Fibroblast of skin of right quadriceps (primary cell): ENCODE data around the gene SEMA5B.

Experiments used
- DNase-seq: peaks from one replicate; pipeline ENCODE4 v3.0.0-alpha.2; 2013

Gene SEMA5B, protein sequence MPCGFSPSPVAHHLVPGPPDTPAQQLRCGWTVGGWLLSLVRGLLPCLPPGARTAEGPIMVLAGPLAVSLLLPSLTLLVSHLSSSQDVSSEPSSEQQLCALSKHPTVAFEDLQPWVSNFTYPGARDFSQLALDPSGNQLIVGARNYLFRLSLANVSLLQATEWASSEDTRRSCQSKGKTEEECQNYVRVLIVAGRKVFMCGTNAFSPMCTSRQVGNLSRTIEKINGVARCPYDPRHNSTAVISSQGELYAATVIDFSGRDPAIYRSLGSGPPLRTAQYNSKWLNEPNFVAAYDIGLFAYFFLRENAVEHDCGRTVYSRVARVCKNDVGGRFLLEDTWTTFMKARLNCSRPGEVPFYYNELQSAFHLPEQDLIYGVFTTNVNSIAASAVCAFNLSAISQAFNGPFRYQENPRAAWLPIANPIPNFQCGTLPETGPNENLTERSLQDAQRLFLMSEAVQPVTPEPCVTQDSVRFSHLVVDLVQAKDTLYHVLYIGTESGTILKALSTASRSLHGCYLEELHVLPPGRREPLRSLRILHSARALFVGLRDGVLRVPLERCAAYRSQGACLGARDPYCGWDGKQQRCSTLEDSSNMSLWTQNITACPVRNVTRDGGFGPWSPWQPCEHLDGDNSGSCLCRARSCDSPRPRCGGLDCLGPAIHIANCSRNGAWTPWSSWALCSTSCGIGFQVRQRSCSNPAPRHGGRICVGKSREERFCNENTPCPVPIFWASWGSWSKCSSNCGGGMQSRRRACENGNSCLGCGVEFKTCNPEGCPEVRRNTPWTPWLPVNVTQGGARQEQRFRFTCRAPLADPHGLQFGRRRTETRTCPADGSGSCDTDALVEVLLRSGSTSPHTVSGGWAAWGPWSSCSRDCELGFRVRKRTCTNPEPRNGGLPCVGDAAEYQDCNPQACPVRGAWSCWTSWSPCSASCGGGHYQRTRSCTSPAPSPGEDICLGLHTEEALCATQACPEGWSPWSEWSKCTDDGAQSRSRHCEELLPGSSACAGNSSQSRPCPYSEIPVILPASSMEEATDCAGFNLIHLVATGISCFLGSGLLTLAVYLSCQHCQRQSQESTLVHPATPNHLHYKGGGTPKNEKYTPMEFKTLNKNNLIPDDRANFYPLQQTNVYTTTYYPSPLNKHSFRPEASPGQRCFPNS

DNA sequence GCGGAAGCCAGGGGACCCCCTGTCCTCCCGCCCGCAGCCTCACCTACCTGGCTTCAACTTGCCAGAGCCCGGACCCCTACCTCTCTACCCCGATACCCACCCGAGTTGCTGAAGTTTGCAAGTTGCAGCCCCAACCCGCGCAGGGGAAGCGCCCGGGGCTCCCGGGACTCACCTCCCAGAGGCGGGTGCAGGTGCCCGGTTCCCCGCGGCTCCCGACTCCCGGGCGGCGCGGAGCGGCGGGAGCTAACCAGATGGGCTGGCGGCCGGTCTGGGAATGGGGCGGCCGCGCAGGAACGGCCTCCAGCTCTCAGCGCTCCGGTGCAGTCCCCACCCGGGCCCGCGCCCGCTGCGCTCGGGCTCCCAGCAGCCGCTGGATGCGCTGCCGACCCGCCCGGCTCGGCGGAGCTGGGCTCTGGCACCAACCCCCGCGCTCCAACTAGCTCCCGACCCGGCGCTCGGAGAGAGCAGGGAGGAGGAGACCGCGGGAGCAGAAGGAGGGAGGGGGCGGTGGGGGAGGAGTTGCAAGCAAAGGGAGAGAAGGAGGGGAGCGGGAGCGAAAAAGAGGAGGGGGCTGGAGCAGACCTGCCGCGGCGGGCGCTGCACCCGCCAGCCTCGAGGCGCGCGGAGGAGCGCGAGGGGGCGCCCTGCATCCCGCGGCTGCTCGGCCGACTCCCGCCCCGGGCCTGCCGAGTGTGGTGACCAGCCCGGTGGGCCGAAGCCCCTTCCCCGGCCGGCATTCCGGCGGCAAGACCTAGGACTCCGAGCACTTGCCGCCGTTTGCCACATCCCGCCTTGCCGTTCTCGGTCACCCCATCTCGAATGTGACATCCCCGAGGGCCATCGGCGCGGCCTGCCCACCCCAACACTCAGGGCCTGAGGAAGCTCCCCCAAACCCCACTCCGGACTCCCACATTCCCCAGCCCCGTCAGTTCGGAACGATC, at the start of gene SEMA5B:
TSS of gene SEMA5B (minus strand) at position 472 of the 941 bp plus-strand sequence. CDS start 66,500 bp downstream, outside the sequence.
- DNase-seq, result no peak

DNA sequence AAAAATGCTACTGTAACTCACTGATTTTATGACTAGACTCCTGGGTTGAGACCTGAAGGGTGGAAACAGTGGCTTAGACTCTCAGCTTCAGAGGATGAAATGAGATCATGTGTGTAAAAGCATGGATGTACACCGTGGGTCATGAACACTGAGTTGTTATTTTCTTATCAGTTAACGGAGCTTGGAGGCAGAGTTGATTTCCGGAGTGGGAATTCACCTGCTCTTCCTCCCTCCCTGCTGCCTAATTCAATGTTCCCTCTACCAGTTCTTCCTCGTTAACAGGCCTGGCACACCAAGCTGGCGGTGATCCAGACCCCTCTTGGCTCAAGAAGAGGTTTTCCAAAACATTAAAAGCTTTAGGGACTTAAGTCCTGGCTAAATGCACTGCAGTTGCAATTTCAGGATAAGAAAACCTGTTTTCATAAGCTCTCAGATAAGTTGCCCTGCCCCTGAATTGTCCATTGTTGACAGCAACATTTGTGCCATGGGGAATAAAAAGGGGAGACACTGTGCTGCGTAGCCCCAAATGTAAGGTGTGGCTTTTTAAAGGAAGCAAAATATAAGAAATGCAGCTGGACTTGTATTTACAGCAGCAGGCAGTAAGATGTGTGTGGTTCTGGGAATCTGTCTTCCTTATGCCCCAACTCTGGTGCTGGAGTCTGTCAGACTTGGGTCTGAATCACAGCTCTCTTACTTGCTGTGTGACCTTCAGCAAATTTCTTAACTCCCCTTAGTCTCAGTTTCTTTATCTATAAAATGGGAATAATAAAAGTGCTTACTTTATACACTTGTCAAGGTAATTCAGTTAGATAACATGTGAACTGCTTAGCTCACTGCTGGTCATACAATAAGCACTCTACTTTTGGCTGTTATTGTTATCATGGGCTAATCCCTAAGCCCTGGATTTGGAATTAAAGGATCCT, 49.2 kb upstream of the SEMA5B start:
- no peak for DNase-seq

- no peak for DNase-seq
These were observed 48.5 kb upstream of the SEMA5B start for GRCh38 chr3:123076112-123076495.

GRCh38 chr3:123075359-123075758, 47.8 kb upstream of the SEMA5B start:
- no peak for DNase-seq

GRCh38 chr3:123072564-123072963, 45.0 kb upstream of the SEMA5B start:
- DNase-seq, result no peak

DNA sequence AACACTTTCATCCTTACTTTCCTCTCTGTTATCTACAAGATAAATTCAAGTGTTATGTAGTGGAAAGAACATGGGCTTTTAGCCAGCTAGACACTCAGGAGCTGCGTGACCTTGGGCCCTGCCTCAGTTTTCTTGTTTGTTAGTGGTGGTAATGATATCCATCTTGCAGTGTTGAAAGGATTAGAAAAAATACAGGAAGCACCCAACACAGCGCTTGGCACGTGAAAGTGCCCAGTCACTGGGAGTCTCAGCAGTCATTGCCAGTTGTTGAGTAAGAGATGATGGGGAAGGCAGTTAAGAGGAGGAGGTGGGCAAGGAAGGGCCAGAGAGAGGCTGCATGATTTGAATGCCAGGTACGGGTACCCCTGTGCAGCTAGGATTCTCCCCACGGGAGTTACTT, 44.6 kb upstream of the SEMA5B start:
- DNase-seq, result no peak

DNA sequence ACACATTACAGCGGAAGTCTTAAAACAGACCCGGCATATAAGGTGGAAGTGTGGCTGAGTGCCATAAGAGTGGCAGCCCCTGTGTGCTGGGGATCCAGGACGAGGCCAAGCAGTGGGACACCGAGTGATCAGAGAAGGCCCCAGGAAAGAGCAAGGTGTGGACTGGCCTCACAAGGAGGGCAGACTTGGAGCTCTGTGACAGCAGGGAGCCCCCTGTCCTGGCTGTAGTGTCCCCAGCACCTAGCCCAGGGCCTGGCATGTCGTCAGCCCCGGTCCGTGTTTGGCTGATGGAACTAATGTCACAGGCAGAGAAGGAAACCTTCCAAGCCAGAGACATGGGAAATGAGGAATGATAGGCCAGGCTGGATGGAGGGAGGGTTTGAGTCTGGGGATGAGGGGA, 44.0 kb upstream of the SEMA5B start:
- DNase-seq, result no peak

DNA sequence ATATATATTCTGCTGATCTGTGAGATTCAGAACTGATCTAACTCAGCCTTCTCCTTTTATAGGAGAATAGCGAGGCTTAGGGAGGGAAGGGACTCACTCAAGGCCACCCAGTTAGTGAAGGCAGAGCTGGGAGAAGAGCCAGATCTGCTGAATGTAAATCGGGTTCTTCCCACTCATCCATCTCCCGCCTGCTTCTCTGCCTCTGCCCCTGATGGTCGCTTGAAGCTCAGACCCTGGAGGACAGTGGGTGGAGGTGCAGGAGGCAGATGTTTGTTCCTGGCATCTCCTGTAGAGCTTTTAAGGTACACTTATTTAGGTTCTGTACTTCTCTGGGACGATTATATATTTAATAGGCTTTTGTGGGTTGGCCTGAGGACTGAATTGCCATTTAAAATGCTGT, 43.6 kb upstream of the SEMA5B start:
- peak; percentile 52 for DNase-seq

- no peak for DNase-seq
These were observed 42.9 kb upstream of the SEMA5B start for GRCh38 chr3:123070510-123070909.

DNA sequence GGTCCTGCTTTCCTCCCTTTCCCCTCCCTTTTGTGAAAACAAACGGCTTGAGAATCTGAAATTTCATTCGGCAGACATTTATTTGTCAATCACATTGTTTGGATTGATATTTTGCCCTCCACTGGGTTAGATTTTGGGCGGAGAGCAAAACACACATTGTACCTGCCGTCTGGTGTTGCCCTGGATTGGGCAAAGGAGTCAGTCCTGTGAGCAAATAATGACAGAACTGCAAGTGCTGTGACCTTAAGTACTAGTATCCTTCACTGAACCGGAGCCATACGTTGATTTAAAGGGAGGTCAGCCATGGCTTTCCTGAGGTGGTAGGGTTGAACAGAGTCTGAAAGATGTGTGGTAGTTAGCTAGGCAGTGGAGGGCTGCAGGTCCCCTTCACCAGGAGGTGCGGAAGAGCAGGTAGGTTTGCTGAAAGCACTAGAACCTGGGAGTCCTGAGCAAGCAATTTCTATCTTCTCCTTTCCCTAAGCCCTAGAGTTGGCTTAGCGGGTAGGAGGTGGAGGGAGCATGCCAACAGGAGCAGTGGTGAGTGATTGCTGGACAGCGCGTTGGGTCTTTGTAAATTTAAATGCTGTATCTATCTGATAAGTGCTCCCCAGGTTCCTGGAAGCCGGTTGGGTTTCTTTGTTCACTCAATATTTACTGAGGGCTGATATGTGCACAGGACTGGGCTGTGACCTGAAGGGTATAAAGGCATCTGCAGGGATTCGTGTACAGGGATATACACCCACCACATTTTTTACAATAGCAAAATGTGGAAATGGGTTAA, 41.2 kb upstream of the SEMA5B start:
- no peak for DNase-seq

GRCh38 chr3:123067689-123068600, 40.4 kb upstream of the SEMA5B start:
- peak; percentile 55 for DNase-seq

DNA sequence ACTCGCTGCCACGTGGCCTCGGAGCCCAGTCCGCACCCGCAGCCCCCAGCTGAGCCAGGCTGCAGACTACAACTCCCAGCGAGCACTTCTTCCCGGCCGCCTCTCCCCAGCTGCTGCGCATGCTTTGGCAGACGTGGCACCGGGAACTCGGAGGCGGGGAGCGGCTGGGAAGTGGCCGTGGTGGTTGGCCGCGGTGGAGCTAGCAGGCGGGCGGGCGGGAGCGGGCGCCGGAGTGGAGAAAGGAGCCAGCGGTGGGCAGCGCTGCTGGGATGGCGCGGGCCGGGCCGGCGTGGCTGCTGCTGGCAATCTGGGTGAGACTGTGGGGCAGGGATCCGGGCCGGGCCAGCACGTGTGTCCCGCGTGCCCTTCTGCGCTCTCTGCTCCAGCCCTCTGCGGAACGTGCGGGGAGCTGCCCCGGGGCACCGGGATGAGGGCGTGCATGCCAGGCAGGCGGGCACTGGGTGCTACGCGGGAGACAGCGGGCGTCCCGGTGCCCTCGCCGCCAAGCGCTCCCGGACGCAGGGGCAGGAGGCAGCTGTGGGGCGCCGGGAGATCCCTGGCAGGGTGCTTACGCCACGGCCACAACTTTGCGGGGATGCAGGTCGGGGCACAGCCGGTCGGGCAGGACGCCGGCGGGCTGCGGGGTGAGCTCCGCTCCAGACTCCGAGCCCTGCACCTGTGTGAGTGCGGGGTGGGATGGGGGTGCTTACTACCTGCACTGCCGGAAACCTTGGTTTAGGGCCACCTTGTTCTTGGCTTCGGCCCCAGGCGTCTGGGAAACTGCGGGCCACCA, 39.5 kb upstream of the SEMA5B start, which contains the start of gene PDIA5:
TSS of gene PDIA5 (plus strand) at position 130 of the 793 bp plus-strand sequence. CDS start at position 270, 140 bp downstream.
- peak; percentile 93 for DNase-seq

GRCh38 chr3:123066599-123066895, 39.0 kb upstream of the SEMA5B start:
- no peak for DNase-seq

DNA sequence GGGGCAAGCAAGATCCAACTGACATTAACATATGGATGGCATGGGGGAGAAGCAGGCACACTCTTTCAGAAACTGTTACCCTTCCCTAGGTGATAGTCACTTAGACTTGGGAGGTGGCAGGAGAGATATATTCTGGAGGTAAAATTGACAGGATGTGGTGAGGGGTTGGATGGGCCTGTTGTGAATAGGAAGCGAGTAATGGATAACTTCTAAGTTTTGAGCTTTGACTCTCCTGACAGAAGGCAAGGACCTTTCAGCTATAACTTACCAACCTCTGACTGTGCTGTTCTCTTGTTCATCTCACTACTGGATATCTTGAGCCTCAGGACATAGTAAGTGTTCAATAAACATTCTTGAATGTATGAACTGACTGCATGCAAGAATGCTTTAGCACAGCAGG, 37.4 kb upstream of the SEMA5B start:
- no peak for DNase-seq

- no peak for DNase-seq
These were observed 36.9 kb upstream of the SEMA5B start for GRCh38 chr3:123064506-123064905.

GRCh38 chr3:123063034-123063433, 35.5 kb upstream of the SEMA5B start:
- no peak for DNase-seq

- DNase-seq, result no peak
These were observed 34.3 kb upstream of the SEMA5B start for GRCh38 chr3:123061856-123062255.

DNA sequence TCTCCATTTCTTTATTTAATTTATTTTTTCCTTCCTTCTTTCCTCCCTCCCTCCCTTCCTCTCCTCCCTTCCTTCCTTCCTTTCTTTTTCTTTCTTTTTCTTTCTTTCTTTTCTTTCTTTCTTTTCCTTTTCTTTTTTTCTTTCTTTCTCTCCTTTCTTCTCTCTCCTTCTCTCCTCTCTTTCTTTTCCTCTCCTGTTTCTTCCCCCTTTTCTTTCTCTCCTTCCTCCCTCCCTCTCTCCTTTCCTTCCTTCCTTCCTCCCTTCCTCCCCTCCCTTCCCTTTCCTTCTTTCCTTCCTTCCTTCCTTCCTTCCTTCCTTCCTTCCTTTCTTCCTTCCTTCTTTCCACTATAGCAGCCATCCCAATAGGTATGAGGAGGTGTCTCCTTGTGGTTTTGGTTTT, 32.5 kb upstream of the SEMA5B start:
- DNase-seq, result no peak
